GM10266 (cell line): ENCODE results near the gene KRTAP2-1.
"Not testable (repeated sequence)": the region's sequence is repeated elsewhere in the genome, so short reads cannot be mapped to it uniquely, and the experiment has no call there.

Source experiments
- DNase-seq: peaks from one replicate; pipeline ENCODE4 v3.0.0; 2012; ENCODE audit errors: extremely low spot score
- TF ChIP-seq, protein P1 (sequence below): IDR thresholded peaks from 2 replicates; pipeline ENCODE4 v1.5.1; 2012; ENCODE audit warnings: mild to moderate bottlenecking, low read depth; ENCODE audit not compliant: control insufficient read depth, insufficient read depth; ENCODE audit errors: missing control alignments

The KRTAP2-1 gene, protein sequence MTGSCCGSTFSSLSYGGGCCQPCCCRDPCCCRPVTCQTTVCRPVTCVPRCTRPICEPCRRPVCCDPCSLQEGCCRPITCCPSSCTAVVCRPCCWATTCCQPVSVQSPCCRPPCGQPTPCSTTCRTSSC

DNA sequence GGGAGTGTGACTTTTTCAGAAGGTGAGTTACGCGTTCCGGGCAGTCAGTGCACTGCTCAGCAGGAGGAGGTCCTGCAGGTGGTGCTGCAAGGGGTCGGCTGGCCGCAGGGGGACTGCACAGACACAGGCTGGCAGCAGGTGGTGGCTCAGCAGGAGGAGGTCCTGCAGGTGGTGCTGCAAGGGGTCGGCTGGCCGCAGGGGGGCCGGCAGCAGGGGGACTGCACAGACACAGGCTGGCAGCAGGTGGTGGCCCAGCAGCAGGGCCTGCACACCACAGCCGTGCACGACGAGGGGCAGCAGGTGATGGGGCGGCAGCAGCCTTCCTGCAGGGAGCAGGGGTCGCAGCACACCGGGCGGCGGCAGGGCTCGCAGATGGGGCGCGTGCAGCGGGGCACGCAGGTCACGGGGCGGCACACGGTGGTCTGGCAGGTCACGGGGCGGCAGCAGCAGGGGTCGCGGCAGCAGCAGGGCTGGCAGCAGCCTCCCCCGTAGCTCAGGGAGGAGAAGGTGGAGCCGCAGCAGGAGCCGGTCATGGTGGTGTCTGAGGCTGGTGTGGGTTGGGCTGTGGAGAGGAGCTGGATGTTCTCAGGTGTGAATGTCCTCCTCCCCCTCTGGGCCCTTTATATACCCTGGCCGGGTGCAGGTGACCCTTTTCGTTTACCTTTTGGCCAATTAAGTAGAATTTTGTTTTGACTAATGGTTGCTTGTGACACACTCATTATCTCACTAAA, at the start of gene KRTAP2-1:
Gene KRTAP2-1 (minus strand): TSS at position 582 of the 731 bp plus-strand sequence. CDS start 49 bp downstream, at position 533.
- DNase-seq: not testable (repeated sequence)

DNA sequence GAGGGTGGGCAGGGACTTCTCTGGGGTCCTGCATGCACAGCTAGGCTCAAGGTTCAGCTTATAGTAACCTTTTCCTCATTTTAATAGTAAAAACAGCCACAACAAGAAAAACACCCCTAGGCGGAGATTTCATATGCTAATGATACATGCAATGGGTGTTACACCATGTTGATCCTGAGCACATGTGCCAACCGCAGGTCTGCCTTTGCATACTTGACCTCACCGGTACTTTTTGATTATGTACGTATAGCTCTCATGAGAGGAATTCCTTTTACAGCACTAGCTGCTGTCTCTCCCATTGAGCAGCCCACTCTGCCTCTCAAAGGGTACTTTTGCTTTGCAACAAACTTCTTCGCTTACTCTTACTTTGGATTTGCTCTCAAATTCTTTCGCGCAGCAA, 48.9 kb upstream of the KRTAP2-1 start:
- TF ChIP-seq, protein P1, sequence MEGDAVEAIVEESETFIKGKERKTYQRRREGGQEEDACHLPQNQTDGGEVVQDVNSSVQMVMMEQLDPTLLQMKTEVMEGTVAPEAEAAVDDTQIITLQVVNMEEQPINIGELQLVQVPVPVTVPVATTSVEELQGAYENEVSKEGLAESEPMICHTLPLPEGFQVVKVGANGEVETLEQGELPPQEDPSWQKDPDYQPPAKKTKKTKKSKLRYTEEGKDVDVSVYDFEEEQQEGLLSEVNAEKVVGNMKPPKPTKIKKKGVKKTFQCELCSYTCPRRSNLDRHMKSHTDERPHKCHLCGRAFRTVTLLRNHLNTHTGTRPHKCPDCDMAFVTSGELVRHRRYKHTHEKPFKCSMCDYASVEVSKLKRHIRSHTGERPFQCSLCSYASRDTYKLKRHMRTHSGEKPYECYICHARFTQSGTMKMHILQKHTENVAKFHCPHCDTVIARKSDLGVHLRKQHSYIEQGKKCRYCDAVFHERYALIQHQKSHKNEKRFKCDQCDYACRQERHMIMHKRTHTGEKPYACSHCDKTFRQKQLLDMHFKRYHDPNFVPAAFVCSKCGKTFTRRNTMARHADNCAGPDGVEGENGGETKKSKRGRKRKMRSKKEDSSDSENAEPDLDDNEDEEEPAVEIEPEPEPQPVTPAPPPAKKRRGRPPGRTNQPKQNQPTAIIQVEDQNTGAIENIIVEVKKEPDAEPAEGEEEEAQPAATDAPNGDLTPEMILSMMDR: no peak
- DNase-seq: no peak

DNA sequence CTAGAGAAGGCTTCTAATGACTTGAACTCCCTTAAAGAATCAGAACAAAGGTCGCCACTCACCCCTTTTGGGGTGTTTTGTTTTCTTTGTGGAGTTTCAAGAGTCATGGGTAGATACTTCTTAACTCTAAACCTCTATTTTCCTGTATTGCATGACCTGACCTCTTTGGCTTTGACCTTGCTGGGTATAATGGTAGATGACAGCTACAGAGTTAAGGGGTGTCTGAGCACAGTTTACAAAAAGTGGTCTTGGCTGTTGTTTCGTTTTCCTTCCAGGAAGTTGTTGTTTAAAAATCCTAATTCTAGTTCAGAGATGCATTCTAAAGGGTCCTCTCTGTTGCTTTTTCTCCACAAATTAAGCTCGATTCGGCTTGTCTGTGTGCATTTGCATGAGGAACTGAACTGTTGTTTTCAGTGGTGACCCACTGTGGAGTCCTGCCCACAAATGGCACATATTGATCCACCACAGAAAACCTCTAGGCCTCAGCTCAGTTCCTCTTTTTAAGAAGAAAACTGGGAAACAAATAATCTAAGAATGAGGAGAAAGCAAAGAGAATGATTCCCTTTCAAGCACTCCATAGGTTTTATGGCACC, 41.7 kb upstream of the KRTAP2-1 start:
- not testable (repeated sequence) for DNase-seq

DNA sequence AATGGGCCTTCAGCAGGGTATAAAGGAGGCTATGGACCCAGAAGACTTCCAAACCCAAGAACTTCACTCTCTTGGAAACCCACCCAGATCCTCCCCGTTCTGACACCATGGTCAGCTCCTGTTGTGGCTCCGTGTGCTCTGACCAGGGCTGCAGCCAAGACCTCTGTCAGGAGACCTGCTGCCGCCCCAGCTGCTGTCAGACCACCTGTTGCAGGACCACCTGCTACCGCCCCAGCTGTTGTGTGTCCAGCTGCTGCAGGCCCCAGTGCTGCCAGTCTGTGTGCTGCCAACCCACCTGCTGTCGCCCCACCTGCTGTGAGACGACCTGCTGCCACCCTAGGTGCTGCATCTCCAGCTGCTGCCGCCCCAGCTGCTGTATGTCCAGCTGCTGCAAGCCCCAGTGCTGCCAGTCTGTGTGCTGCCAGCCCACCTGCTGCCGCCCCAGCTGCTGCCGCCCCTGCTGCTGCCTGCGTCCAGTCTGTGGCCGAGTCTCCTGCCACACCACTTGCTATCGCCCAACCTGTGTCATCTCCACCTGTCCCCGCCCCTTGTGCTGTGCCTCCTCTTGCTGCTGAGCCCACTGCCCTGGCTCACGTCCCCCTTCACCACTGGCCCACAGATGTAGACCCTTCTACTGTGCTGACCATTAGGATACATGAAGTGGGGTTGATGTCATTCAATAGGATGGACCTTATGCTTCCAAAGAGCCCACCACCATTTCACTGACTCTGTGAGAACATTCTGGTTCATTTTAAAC, 37.2 kb upstream of the KRTAP2-1 start, which contains the start of gene KRTAP4-7:
Gene KRTAP4-7 (plus strand): TSS at position 51 of the 757 bp plus-strand sequence. CDS start 57 bp downstream, at position 108.
- not testable (repeated sequence) for DNase-seq

DNA sequence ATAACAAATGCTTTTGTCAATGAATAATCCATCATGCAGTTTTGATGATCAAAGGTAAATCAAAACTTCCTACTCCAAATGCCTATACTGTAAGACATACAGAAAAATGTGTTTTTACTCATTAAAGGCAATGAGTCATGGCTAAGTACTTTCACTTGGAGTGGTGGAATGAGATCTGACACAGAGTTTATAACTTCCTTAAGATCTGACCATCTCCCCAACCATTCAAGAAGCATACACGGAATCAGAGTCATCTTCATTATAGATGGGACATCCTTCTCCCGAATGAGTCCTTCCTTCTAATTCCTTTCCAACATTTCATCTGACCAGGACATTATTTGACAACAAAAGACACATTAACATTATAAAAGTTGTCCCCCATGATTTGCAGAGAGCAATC, 36.3 kb upstream of the KRTAP2-1 start:
- not testable (repeated sequence) for DNase-seq

DNA sequence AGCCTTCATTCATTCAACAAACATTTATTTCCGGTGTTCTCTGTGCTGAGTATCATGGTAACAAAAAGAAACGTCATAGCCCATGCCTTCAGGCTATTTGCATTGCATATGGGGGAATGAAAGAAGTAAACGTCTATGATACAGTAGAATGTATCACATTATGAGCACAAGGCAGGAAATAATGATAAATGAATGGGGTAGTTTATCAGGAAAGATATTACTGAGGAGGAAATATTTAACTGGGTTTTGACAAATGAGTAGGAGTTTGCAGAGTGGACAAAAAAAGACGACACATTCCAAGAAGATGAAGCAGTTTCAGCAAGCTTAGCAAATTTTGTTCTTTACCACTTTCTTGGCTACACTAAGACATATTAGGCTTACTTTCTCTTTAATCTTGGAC, 35.5 kb upstream of the KRTAP2-1 start:
- DNase-seq: no peak

DNA sequence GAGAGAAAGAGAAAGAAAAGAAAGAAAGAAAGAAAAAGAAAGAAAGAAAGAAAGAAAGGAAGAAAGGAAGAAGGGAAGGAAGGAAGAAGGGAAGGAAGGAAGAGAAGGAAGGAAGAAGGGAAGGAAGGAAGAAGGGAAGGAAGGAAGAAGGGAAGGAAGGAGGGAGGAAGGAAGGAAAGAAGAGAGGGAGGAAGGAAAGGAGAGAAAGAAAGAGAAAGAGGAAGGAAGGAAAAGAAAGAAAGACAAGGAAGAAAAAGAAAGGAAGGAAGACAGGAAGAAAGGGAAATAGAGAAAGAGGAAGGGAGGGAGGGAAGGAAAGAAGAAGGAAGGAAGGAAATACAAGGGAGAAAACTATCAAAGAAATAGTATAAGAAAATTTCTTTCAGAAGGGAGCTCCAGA, 29.7 kb upstream of the KRTAP2-1 start:
- no peak for DNase-seq
- TF ChIP-seq, protein P1: no peak

More for the DNA sequence above, 35.5 kb upstream of the KRTAP2-1 start:
- TF ChIP-seq, protein P1: no peak

DNA sequence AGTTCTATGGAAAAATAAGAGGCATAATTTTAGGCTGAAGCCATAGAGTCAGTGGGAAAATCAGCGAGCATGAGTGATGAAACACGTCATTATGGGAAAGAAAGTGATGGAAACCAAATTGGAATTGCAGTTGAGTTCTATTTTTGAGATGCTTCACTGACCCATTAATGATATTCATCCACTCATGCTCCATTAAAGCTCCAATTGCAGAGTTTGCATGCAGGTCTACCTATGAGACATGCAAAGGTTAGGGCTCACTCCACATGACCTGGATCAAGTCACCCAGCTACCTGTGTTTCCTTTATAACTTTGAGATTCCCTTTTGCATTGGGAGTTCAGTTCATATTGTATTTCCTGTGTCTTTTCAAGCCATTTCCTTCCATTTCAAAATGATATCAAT, 26.6 kb upstream of the KRTAP2-1 start:
- DNase-seq: no peak
- TF ChIP-seq, protein P1: no peak

DNA sequence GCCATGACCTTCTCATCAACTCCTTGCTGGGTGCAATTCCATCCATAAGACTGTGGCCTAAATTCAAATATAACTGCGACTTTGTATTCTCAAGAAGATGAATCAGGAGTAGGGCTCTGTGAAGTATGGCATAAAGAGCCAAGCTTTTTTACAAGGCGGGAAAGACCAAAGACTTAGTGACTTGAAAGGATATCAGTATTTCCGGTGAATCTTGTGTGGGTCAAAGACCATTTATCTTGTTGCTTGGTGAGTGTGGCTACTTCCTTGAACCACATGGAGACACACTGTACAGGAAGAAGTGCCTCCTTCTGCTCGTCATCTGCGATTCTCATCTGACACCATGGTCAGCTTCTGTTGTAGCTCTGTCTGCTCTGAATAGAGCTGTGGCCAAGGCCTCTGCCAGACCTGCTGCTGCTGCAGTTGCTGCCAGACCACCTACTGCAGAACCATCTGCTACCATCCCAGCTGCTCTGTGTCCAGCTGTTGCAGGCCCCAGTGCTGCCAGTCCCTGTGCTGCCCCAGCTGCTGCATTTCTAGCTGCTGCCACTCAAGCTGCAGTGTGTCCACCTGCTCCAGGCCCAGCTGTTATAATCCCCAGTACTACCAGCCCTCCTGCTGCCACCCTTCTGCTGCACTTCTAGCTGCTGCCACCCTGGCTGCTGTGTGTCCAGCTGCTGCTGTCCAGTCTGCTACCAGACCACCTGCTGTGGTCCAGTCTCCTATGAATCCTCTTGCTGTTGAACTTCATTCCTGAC, 24.7 kb upstream of the KRTAP2-1 start:
- DNase-seq: no peak

More for the DNA sequence above, 24.7 kb upstream of the KRTAP2-1 start:
- TF ChIP-seq, protein P1: no peak
